KOPT-K1 (cell line): ENCODE results near the gene HOXD1.

Source experiments
- H3K27ac ChIP-seq: fragments of 200-600 bp; sonication (generic); 2 replicates; pipeline ENCODE4 v1.5.1; 2016; ENCODE audit warnings: antibody characterized with exemption, mild to moderate bottlenecking, low read depth, low read length; ENCODE audit not compliant: poor library complexity, severe bottlenecking
- H3K36me3 ChIP-seq: fragments of 200-600 bp; sonication (generic); 2 replicates; pipeline ENCODE4 v1.5.1; 2017; ENCODE audit warnings: antibody characterized with exemption, mild to moderate bottlenecking, low read length, moderate library complexity; ENCODE audit not compliant: insufficient read depth
- H3K9me3 ChIP-seq: fragments of 200-600 bp; sonication (generic); 2 replicates; pipeline ENCODE4 v1.5.1; 2017; ENCODE audit warnings: antibody characterized with exemption, low read length, mild to moderate bottlenecking; ENCODE audit not compliant: insufficient read depth, poor library complexity, severe bottlenecking

Gene HOXD1

DNA sequence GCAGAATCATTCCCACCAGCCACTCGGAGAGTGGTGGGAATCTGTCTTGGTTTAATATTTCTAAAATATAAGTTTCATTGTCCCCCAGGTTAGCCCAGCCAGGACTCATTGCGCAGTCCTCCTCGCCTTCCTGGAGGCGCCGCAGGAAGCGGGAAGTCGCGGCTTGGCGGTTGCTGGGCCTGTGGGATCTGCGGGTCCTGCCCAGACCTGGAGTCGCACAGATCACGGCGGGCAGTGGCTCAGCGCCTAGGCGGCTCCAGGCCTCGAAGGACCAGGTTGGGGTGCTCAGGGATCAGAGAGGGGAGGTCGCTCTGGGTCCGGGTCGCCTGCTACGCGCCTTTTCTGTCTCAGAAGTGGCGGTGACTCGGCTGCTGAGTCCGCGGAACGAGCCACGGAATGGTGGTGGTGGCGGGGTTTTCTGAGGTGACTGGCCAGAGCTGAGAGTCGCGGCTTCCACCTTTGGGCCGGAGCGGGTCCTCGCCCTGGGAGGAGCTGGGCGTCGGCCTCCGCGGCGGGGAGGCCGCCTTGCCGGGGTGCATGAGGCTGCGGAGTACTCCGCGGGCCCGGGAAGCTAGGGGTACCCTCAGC is 28.7 kb upstream of the HOXD1 start:
- H3K36me3 ChIP-seq: no peaks in the 10 kb centered on the region
- no peak overlapping the region for H3K27ac ChIP-seq
- H3K9me3 ChIP-seq: no peaks in the 10 kb centered on the region

DNA sequence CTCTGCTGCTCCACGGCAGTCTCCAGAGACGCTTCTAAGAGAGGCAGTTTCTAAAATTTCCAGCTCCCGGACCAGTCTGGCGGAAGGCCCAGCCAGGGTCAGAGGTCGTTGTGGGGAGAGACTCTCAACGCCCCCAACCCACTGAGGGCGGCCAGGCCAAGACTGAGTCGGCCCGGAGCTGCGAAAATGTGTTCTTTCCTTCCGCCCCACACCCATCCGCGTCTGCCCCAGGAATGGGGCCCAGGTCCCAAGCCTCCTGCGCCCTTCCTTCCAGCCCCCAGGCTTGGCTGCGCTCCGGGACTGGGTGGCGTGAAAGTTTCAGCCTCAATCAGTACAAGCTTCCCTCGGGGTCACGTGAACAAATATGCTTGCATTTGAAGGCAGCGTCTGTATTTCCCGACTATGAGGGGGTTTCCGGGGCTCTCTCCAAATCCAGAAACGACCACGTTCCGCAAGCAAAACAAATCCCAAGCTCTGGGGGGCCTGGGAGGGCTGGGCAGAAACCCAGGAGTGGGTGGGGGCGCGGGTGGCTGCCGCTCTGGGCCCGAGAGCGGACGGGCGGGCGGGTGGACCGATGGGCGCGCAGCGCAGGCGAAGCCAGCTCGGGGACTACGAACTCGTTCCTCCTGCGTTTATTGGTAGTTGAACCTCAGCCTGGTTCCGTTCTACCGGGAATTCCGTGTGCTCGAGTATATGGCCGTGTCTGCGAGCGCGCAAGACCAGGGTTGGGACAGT is 28.1 kb upstream of the HOXD1 start:
- H3K36me3 ChIP-seq: no peaks in the 10 kb centered on the region
- H3K9me3 ChIP-seq: no peaks in the 10 kb centered on the region
- no peak overlapping the region for H3K27ac ChIP-seq

DNA sequence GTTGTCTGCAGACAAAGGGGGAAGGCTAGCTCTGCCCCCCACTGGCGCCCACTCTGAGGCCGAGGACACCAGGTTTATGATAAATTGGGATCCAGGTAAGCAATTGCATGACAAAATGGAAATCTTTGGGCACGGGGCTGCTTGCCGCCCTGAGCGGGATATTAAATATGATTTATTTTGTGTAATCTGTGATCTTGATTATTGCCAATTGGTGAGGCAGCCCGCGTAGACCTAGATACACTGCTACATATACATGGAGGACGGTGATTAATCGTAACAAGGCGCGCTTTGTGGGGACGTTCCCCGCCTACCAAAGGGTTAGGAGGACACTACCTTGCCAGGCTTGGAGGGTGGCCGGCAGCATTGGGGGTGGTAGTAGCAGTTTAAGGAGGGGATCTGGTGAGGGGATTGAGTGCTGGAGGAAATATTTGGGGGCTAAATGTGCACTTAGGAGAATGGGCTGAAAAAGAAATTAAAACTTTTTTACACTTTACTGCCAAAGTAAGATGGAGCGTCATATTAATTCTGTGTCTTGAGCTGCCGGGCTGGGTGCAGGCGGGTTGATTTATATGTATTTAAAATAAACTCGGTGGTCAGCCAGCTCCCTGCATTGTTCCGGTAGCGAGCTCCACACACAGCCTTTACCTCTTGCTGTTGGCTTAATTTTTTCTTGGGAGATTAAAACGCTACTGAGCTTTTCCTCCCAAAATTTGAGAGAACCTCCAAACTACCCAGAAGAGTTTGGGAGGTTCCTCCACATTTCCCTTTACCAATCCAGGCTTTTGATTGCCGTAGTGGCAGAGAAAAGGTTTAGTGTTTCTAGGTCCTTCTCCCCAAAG is 27.3 kb upstream of the HOXD1 start:
- Histone ChIP-seq H3K9me3 (no peaks in the 10 kb centered on the region), H3K36me3 (no peaks in the 10 kb centered on the region), H3K27ac (no peak overlapping the region)

DNA sequence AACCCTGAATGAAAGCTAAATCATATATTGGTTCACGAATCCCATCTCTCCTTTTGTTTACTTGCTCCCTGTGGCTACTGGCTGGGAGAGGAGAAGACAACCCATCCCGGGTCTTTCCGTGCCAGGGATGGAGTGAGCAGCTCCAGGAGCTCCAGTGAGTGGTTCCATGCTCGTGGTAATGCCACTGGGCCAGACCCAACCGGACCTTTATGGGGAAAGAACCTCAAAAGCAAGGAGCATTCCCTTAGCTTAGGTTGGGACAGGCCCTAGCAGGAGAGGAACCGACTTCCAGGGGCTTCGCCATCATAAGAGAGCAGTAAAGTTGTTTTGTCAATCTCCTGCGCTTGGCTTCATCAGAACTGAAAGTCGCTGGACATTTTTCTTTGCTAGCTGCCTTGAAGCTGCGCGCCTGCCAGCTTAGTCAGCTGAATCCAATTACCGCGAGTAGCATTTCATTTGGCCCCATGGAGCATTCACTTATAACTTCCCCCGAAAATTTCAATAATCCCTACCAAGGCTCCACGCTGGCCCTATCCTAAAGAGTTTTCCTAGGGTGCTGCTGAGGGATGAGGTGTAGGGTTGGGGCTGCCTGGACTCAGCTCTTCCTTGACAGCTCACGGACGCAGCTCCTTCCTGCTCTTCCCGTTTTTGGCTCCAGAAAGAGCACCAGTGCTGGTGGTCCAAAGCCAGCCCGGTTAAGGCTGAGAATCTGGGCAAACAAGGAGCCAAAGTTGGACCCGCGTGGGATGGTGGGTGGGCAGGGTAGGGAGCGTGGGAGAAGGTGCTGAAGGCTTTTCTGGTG is 26.4 kb upstream of the HOXD1 start:
- Histone ChIP-seq H3K36me3 (no peaks in the 10 kb centered on the region), H3K9me3 (no peaks in the 10 kb centered on the region), H3K27ac (no peak overlapping the region)

DNA sequence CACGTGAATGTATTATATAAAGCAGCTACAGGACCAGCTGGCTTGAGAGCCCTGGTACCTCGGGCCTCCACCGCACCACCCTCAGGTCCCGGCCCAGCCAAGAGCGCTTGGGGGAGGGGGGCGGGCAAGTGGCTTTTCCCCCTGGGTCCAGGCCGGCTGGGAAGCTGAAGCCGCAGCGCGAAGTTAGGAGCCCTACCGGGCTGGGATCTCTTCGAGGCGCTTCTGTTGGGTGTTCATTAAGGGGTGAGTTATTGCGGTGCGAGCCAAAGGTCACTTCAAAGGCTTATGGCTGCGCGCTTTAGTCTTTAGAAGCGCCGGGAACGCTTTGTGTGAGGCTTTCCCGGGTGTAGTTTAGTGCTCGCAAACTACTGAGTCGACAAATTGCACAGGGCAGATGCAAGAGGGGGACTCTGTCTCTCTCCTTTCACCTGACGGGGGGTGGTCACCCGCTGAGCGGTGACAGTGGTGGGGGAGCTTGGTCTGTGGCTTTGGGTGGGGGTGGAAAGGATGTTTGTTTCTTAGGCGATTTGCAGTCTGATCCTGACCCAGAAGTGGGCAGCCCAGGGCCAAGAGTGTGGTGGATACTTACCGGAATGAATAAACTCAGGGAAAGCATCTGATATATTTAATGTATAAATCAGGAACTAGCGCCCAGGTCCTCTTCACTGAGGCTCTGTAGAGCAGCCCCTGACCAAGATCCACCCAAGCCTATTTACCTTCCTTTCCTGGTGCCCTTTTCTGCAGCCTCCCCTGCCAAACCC is 25.4 kb upstream of the HOXD1 start:
- Histone ChIP-seq H3K9me3 (no peaks in the 10 kb centered on the region), H3K27ac (no peak overlapping the region), H3K36me3 (no peaks in the 10 kb centered on the region)

DNA sequence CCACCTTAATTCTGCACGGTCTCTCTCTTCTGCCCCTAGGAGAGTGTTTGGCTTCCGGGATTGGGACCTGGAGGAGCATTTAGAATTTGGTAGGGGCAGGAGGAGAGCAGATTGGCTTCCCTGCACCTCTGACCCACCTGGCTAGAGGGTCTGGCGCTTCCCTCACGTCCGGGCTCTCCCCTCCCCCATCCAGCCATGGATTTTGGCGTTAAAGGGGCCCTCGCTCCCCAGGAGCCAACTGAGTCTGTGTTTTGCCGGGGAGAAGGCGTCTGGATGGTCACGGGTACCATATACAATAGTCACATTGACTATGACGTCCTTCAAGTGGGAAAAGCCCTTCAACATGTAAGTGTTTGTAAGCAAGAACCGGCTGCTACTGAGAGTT is 24.8 kb upstream of the HOXD1 start:
- H3K27ac ChIP-seq: no peak overlapping the region
- no peaks in the 10 kb centered on the region for H3K36me3 ChIP-seq
- no peaks in the 10 kb centered on the region for H3K9me3 ChIP-seq

DNA sequence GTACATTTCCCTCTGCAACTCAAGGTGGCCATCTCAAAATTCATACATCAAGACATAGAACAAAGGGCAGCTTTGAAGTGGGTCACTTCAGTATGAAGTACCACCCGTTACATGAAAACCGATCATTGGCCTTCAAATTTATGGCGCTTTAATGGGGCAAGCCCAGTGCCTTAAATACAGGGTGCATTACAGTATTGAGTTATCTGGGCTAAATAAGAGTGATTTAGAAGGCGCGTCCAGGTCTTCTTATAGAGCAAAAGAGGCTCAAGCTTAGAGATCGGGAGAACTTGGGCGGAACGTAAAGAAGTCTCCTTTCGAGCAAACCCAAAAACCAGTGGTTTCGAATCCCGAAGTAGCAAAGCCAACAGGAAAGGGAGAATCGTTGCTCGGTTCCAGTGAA is 24.3 kb upstream of the HOXD1 start:
- no peak overlapping the region for H3K27ac ChIP-seq
- H3K36me3 ChIP-seq: no peaks in the 10 kb centered on the region
- no peaks in the 10 kb centered on the region for H3K9me3 ChIP-seq

DNA sequence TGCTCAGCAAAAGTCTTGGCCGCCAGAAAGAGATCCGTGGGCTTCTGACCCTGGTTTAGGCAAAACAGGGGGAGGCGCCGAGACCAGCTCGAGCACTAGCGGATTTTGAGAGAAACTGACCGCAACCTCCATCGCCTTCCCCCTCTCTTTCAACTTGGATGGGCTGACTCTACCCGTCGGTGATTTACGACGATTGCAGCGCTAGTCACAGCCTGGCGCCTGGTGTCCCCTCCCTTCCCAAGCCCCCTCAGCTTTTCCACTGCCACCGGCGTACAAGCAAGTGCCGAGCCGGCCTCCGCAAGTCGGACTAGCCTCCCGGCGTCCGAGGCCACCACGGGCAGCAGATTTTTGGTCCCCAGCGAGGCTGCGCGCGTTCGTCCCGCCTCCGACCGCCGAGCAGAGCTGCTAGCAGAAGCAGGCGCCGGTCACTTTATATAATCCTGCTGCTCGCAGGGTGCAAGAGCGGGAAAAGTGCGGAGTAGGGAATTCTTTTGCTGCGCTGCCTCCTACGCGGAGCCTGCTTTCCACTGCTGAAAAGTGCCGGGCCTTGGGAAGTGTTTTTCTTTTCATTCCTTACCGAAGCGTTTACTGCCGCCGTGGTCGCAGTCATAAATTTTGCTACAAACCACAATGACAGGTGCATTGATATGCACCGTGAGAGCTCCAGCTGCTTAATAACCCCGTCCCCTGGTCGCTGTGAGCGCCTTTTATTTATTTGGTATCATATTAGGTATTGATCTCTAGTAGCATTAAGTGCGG is 23.7 kb upstream of the HOXD1 start:
- Histone ChIP-seq H3K9me3 (no peaks in the 10 kb centered on the region), H3K36me3 (no peaks in the 10 kb centered on the region), H3K27ac (no peak overlapping the region)

DNA sequence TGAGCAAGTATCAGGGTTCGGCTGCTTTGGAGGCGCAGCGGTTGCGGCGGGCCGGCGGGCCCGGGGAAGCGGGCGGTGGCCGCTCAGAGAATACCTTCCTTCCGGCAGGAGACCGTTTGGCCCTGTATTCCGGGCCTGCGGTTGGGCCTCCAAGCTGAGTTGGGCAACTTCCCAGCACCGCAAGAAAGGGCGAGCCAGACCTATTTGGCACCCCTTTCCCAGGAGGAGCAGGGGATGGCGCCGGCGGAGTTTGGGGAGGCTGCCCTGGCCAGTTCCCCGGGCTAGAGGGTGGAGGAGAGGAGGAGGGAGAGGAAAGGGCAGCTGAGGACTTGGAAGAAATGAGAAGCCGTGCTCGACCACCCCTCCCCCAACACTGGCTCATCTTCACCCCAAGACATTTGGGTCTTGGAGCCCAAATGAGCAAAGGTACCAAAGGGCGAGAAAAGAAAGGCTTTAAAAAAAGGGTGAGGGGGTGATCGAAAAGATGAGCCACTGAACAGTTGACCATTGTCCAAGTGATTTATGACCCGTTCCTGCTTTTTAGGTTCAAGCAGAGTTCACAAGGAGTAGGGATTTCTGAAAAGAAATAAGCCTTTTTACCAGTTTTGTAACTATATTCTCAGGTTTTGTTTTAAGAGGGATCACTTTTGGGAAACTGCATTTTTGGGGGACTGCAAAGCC is 23.0 kb upstream of the HOXD1 start:
- Histone ChIP-seq H3K9me3 (no peaks in the 10 kb centered on the region), H3K36me3 (no peaks in the 10 kb centered on the region), H3K27ac (no peak overlapping the region)

DNA sequence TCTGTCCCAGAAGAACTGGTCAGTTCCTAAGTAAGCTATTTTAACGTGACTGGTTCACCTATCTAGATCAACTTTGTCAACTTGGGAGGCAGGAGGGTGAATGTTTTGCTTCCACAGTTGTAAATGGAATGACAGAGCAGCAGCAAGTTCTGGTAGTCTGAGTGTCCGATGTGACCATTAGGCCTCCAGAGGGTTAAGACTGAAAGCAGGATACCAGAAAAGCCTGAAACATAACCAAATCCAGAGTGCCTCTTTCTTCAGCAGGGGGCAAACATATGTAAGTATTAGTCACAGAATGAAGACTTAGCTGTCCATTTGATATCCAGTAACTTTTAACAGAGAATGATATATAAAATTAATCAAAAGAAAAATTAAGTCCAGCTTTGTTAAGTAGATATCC is 22.2 kb upstream of the HOXD1 start:
- no peaks in the 10 kb centered on the region for H3K36me3 ChIP-seq
- no peaks in the 10 kb centered on the region for H3K9me3 ChIP-seq
- no peak overlapping the region for H3K27ac ChIP-seq

DNA sequence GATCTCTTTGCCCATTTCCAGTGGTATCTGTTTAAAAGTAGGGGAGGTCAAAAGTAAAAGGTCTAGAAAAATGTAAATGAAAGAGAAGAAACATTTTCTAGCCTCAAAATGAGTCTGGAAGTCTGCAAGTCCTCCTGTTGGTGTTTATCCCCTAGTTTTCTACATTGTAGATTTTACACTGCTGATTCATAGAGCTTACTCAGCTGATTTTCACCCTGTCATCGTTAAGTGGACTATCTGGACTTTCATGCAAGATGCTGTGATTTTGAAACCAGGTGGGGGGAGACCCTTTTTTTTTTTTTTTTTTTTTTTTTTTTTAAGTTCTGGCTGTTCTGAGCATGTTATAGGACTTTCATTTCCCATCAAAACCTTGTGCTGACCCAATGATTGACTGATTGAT is 21.1 kb upstream of the HOXD1 start:
- H3K27ac ChIP-seq: no peak overlapping the region
- no peaks in the 10 kb centered on the region for H3K9me3 ChIP-seq
- H3K36me3 ChIP-seq: no peaks in the 10 kb centered on the region

DNA sequence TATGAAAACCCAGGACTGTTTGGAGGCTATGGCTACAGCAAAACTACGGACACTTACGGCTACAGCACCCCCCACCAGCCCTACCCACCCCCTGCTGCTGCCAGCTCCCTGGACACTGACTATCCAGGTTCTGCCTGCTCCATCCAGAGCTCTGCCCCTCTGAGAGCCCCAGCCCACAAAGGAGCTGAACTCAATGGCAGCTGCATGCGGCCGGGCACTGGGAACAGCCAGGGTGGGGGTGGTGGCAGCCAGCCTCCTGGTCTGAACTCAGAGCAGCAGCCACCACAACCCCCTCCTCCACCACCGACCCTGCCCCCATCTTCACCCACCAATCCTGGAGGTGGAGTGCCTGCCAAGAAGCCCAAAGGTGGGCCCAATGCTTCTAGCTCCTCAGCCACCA is 19.3 kb upstream of the HOXD1 start:
- no peaks in the 10 kb centered on the region for H3K36me3 ChIP-seq
- H3K27ac ChIP-seq: no peak overlapping the region
- no peaks in the 10 kb centered on the region for H3K9me3 ChIP-seq

DNA sequence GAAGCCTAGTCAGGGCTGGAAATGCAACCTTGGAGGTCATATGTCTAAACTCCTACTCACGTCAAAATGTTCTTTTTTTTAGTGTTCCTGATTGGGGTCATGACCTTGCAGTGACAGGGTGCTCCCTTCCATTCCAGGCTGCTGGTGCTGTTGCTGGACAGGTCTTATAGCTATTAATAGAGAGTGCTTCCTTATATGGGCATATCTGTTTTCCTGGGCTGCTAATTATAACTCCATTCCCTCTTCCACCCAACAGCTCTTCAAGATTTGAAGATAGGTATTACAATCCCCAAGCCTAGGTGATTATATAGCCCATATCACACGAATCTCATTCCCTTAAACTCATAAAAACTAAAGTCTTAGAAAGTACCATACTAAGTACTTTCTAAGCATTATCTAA is 18.8 kb upstream of the HOXD1 start:
- H3K9me3 ChIP-seq: no peaks in the 10 kb centered on the region
- H3K36me3 ChIP-seq: no peaks in the 10 kb centered on the region
- no peak overlapping the region for H3K27ac ChIP-seq
